ENCODE measurements around the gene MBD5.

DNA sequence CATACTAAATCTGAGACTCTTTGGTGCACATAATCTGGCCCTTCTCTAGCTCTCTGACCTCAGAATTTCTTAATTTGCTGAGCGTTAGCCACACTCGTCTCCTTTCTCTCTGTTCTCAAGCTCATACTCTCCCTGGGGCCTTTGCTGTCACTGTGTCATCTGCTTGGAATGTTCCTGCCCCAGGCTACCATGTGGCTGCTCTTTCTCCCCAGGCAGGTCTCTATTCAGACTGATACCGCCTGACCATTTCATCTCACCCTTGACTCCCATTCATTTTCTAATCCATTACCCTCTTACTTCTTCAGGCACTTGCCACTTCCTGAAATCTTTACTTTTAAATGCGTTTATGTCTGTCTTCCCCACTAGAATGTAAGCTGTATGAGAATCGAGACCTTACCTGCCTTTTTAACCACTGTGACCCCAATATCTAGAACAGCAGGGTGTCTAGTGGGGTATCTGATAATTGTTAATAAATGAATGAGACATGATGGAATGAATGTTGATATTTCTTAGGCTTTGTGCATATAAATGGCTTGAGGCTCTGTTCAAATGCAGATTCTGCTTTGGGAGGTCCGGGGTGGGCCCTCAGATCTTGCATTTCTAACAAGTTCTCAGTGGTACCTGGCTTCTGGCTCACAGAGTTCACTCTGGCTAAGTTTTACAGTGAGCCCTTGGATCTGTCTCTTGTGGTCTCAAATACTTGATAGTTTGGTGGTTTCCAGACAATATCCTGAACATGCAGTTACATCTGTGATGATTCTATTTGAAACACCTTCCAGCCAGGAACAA is 533.8 kb downstream of the MBD5 start:
- no peak for TF ChIP-seq TAF1 (IDR thresholded peaks at IDR 0.05; ENCODE audit: low read depth)
- TF ChIP-seq, protein P1, sequence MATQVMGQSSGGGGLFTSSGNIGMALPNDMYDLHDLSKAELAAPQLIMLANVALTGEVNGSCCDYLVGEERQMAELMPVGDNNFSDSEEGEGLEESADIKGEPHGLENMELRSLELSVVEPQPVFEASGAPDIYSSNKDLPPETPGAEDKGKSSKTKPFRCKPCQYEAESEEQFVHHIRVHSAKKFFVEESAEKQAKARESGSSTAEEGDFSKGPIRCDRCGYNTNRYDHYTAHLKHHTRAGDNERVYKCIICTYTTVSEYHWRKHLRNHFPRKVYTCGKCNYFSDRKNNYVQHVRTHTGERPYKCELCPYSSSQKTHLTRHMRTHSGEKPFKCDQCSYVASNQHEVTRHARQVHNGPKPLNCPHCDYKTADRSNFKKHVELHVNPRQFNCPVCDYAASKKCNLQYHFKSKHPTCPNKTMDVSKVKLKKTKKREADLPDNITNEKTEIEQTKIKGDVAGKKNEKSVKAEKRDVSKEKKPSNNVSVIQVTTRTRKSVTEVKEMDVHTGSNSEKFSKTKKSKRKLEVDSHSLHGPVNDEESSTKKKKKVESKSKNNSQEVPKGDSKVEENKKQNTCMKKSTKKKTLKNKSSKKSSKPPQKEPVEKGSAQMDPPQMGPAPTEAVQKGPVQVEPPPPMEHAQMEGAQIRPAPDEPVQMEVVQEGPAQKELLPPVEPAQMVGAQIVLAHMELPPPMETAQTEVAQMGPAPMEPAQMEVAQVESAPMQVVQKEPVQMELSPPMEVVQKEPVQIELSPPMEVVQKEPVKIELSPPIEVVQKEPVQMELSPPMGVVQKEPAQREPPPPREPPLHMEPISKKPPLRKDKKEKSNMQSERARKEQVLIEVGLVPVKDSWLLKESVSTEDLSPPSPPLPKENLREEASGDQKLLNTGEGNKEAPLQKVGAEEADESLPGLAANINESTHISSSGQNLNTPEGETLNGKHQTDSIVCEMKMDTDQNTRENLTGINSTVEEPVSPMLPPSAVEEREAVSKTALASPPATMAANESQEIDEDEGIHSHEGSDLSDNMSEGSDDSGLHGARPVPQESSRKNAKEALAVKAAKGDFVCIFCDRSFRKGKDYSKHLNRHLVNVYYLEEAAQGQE (IDR thresholded peaks at IDR 0.05; ENCODE audit: low read depth), result no peak
- no peak for TF ChIP-seq CEBPB (IDR thresholded peaks at IDR 0.05)
- TF ChIP-seq USF1 (IDR thresholded peaks at IDR 0.05), result no peak
- TF ChIP-seq EGR1 (IDR thresholded peaks at IDR 0.05), result no peak
- no peak for TF ChIP-seq YY1 (IDR thresholded peaks at IDR 0.05; ENCODE audit: low read depth)
